ENCODE results near the gene ADGB. TPM values are rescaled to one million over a fixed set of nuclear protein-coding genes. Genes with fewer than 3 reads are reported as not detected.
"Not testable (repeated sequence)": the region's sequence is repeated elsewhere in the genome, so short reads cannot be mapped to it uniquely, and the experiment has no call there.

ADGB gene
- total RNA-seq, 1 donor from 2014 or later, result 0.31 TPM

- no peak for TF ChIP-seq CTCF (conservative IDR thresholded peaks at IDR 0.05)
- H3K27ac Mint-ChIP-seq, result no peak overlapping the region
- no peaks in the 10 kb centered on the region for H3K27me3 Mint-ChIP-seq
- no peak for DNase-seq (ENCODE audit: extremely low spot score, unreplicated experiment)
- no peaks in the 10 kb centered on the region for H3K36me3 Mint-ChIP-seq
- no peak overlapping the region for H3K4me3 Mint-ChIP-seq
- peaks cover 6% of the 10 kb centered on the region for H3K4me1 Mint-ChIP-seq (ENCODE audit: unreplicated experiment)
- peaks cover 14% of the 10 kb centered on the region for H3K9me3 Mint-ChIP-seq
These were observed 251.6 kb downstream of the ADGB start for GRCh38 chr6:146850238-146850896.

- no peak for DNase-seq (ENCODE audit: extremely low spot score, unreplicated experiment)
- TF ChIP-seq CTCF (conservative IDR thresholded peaks at IDR 0.05), result no peak
- no peak overlapping the region for H3K27ac Mint-ChIP-seq
- peaks cover 9% of the 10 kb centered on the region for H3K9me3 Mint-ChIP-seq
- peaks cover 6% of the 10 kb centered on the region for H3K4me1 Mint-ChIP-seq (ENCODE audit: unreplicated experiment)
- no peaks in the 10 kb centered on the region for H3K36me3 Mint-ChIP-seq
- H3K4me3 Mint-ChIP-seq, result no peak overlapping the region
- H3K27me3 Mint-ChIP-seq, result no peaks in the 10 kb centered on the region
These were observed 252.2 kb downstream of the ADGB start for GRCh38 chr6:146850981-146851380.

- no peak for DNase-seq (ENCODE audit: extremely low spot score, unreplicated experiment)
- Mint-ChIP-seq H3K4me1 (ENCODE audit: unreplicated experiment) (peaks cover 6% of the 10 kb centered on the region), H3K9me3 (peaks cover 4% of the 10 kb centered on the region), H3K36me3 (no peaks in the 10 kb centered on the region), H3K27me3 (no peaks in the 10 kb centered on the region), H3K27ac (no peak overlapping the region), H3K4me3 (no peak overlapping the region)
- TF ChIP-seq CTCF (conservative IDR thresholded peaks at IDR 0.05), result no peak
These were observed 253.1 kb downstream of the ADGB start for GRCh38 chr6:146851837-146852236.

- H3K4me1 Mint-ChIP-seq (ENCODE audit: unreplicated experiment); DNase-seq (ENCODE audit: extremely low spot score, unreplicated experiment); H3K9me3 Mint-ChIP-seq; H3K4me3 Mint-ChIP-seq; H3K36me3 Mint-ChIP-seq; H3K27me3 Mint-ChIP-seq; H3K27ac Mint-ChIP-seq: not testable (repeated sequence)
These were observed 255.9 kb downstream of the ADGB start for GRCh38 chr6:146854521-146855255.

GRCh38 chr6:146855889-146856288 lies 257.1 kb downstream of the ADGB start:
- Mint-ChIP-seq H3K4me3 (no peak overlapping the region), H3K27ac (no peak overlapping the region), H3K36me3 (no peaks in the 10 kb centered on the region), H3K27me3 (no peaks in the 10 kb centered on the region), H3K9me3 (no peaks in the 10 kb centered on the region), H3K4me1 (ENCODE audit: unreplicated experiment) (peaks cover 3% of the 10 kb centered on the region)
- DNase-seq (ENCODE audit: extremely low spot score, unreplicated experiment), result no peak
- TF ChIP-seq CTCF (conservative IDR thresholded peaks at IDR 0.05), result no peak

- Mint-ChIP-seq H3K9me3 (no peaks in the 10 kb centered on the region), H3K4me3 (no peak overlapping the region), H3K36me3 (no peaks in the 10 kb centered on the region), H3K27ac (no peak overlapping the region), H3K4me1 (ENCODE audit: unreplicated experiment) (peaks cover 3% of the 10 kb centered on the region), H3K27me3 (no peaks in the 10 kb centered on the region)
- no peak for DNase-seq (ENCODE audit: extremely low spot score, unreplicated experiment)
- TF ChIP-seq CTCF (conservative IDR thresholded peaks at IDR 0.05), result no peak
These were observed 257.5 kb downstream of the ADGB start for GRCh38 chr6:146856296-146856695.
